Right renal cortex interstitium (tissue), 3 donors: ENCODE measurements around the gene EHD2. TPM values are rescaled to one million over a fixed set of nuclear protein-coding genes. Genes with fewer than 3 reads are reported as not detected.
A peak's percentile ranks its signal among the peaks of the same experiment; 100 is the strongest.

ENCODE experiments used
- DNase-seq, 3 donors: peaks; one replicate each; pipeline ENCODE4 v3.0.0-alpha.2; 2013; ENCODE audit warnings: low read depth in 3 of 3, low spot score in 2 of 3
- polyA plus RNA-seq, 3 donors: library from polyadenylated mRNA; unstranded; fragments of 120-200 nt; gene quantifications; one replicate each; pipeline ENCODE4 v1.2.1, GENCODE V29; 2013; ENCODE audit not compliant: insufficient read length in 3 of 3

The EHD2 gene
- polyA plus RNA-seq, 3 donors, result 23.6 to 29.3 (median 25.9) TPM

GRCh38 chr19:47687906-47688305, 25.3 kb upstream of the EHD2 start:
- no peak for DNase-seq

- no peak for DNase-seq
Measured at GRCh38 chr19:47691090-47691489, 22.1 kb upstream of the EHD2 start.

- no peak for DNase-seq
Measured at GRCh38 chr19:47691782-47692181, 21.4 kb upstream of the EHD2 start.

GRCh38 chr19:47693489-47693888, 19.7 kb upstream of the EHD2 start:
- no peak for DNase-seq

GRCh38 chr19:47693903-47694302, 19.3 kb upstream of the EHD2 start:
- DNase-seq, result no peak

- no peak for DNase-seq
Measured at GRCh38 chr19:47694466-47695273, 18.6 kb upstream of the EHD2 start.

- DNase-seq, result no peak
Measured at GRCh38 chr19:47695533-47696262, 17.5 kb upstream of the EHD2 start.

GRCh38 chr19:47696635-47697034, 16.6 kb upstream of the EHD2 start:
- DNase-seq, result no peak

GRCh38 chr19:47697863-47698609, 15.2 kb upstream of the EHD2 start:
- peak in 1 of 3 donors; percentile 51 for DNase-seq

- DNase-seq, result no peak
Measured at GRCh38 chr19:47698631-47699359, 14.4 kb upstream of the EHD2 start.

- no peak for DNase-seq
Measured at GRCh38 chr19:47699360-47699917, 13.8 kb upstream of the EHD2 start.

- no peak for DNase-seq
Measured at GRCh38 chr19:47700934-47701716, 12.1 kb upstream of the EHD2 start.

- DNase-seq, result no peak
Measured at GRCh38 chr19:47701717-47702552, 11.3 kb upstream of the EHD2 start.

- no peak for DNase-seq
Measured at GRCh38 chr19:47702671-47703070, 10.6 kb upstream of the EHD2 start.

- DNase-seq, result no peak
Measured at GRCh38 chr19:47703301-47703700, 9.9 kb upstream of the EHD2 start.

- no peak for DNase-seq
Measured at GRCh38 chr19:47704024-47704423, 9.2 kb upstream of the EHD2 start.

GRCh38 chr19:47704656-47705055, 8.6 kb upstream of the EHD2 start:
- no peak for DNase-seq

- peak in 1 of 3 donors; percentile 57 for DNase-seq
Measured at GRCh38 chr19:47707135-47707925, 5.9 kb upstream of the EHD2 start.
